HEK293 (cell line): Measurements from ENCODE around the gene KCNQ2.

Source experiments
- CTCF ChIA-PET: fragments of 350-600 bp; formaldehyde crosslinking; extraction: SDS; loops from one replicate; lab custom pipeline; 2021; ENCODE audit warnings: antibody characterized with exemption; lab: Yijun Ruan, JAX
- POLR2A ChIA-PET: fragments of 300-600 bp; formaldehyde crosslinking; extraction: SDS; loops from one replicate; lab custom pipeline; 2020; ENCODE audit warnings: antibody characterized with exemption, inconsistent platforms; lab: Yijun Ruan, JAX
- H3K27ac ChIP-seq: fragments of 200-500 bp; sonication (Bioruptor generic); 2 replicates; pipeline ENCODE4 v1.5.1; 2014; ENCODE audit warnings: low read depth, low read length, control low read depth, inconsistent platforms; ENCODE audit errors: extremely low read depth
- H3K36me3 ChIP-seq, 2 experiments: fragments of 200-500 bp in 1 of 2; sonication (Bioruptor generic) in 1 of 2; 1 replicate in 1 of 2; 2 replicates in 1 of 2; pipeline ENCODE4 v1.5.1; 2014 to 2017; ENCODE audit warnings: inconsistent platforms in 2 of 2, low read length in 2 of 2; ENCODE audit not compliant: control insufficient read depth in 2 of 2, insufficient read depth in 1 of 2
- H3K4me1 ChIP-seq: fragments of 200-500 bp; sonication (Bioruptor generic); 2 replicates; pipeline ENCODE4 v1.5.1; 2014; ENCODE audit warnings: mild to moderate bottlenecking, low read length, inconsistent platforms; ENCODE audit not compliant: control insufficient read depth, insufficient read depth
- H3K4me3 ChIP-seq: 2 replicates; pipeline ENCODE4 v1.5.1; 2011; ENCODE audit warnings: low read depth, mild to moderate bottlenecking, control low read depth, low read length, moderate library complexity
- H3K9me3 ChIP-seq: fragments of 200-500 bp; sonication (Bioruptor generic); 2 replicates; pipeline ENCODE4 v1.5.1; 2014; ENCODE audit warnings: low read depth, low read length, inconsistent platforms; ENCODE audit not compliant: control insufficient read depth, insufficient read depth
- GLI4 ChIP-seq: fragments of 450-650 bp; formaldehyde crosslinking; IDR thresholded peaks from 2 replicates; pipeline ENCODE4 v1.5.1; 2016; ENCODE audit warnings: missing biosample characterization, missing genetic modification characterization
- IKZF3 ChIP-seq: fragments of 450-650 bp; IDR thresholded peaks from 2 replicates; pipeline ENCODE4 v1.5.0; 2018; ENCODE audit warnings: missing biosample characterization, mild to moderate bottlenecking, missing genetic modification characterization, moderate library complexity
- KLF7 ChIP-seq: fragments of 450-650 bp; formaldehyde crosslinking; IDR thresholded peaks from 2 replicates; pipeline ENCODE4 v1.5.1; 2016; ENCODE audit warnings: missing biosample characterization, missing genetic modification characterization, borderline replicate concordance
- RBAK ChIP-seq: fragments of 450-650 bp; formaldehyde crosslinking; IDR thresholded peaks from 2 replicates; pipeline ENCODE4 v1.5.1; 2016; ENCODE audit warnings: missing biosample characterization, missing genetic modification characterization
- SP2 ChIP-seq: fragments of 450-650 bp; formaldehyde crosslinking; IDR thresholded peaks from 2 replicates; pipeline ENCODE4 v1.5.1; 2016; ENCODE audit warnings: missing biosample characterization, missing genetic modification characterization
- SP7 ChIP-seq: fragments of 450-650 bp; formaldehyde crosslinking; IDR thresholded peaks from 2 replicates; pipeline ENCODE4 v1.5.1; 2016; ENCODE audit warnings: missing biosample characterization, missing genetic modification characterization
- ZFP69B ChIP-seq: fragments of 450-650 bp; formaldehyde crosslinking; IDR thresholded peaks from 2 replicates; pipeline ENCODE4 v1.5.1; 2016; ENCODE audit warnings: missing biosample characterization, missing genetic modification characterization
- ZNF114 ChIP-seq: fragments of 450-650 bp; formaldehyde crosslinking; IDR thresholded peaks from 2 replicates; pipeline ENCODE4 v1.5.0; 2017; ENCODE audit warnings: missing biosample characterization, missing genetic modification characterization
- ZNF19 ChIP-seq: fragments of 450-650 bp; formaldehyde crosslinking; IDR thresholded peaks from 2 replicates; pipeline ENCODE4; 2016; ENCODE audit warnings: missing biosample characterization, missing genetic modification characterization, low read depth
- ZNF2 ChIP-seq: fragments of 450-650 bp; formaldehyde crosslinking; IDR thresholded peaks from 2 replicates; pipeline ENCODE4 v1.5.1; 2016; ENCODE audit warnings: missing biosample characterization, missing genetic modification characterization
- ZNF211 ChIP-seq: fragments of 450-650 bp; formaldehyde crosslinking; IDR thresholded peaks from 2 replicates; pipeline ENCODE4 v1.5.1; 2016; ENCODE audit warnings: low read depth, missing biosample characterization, missing genetic modification characterization
- ZNF223 ChIP-seq: fragments of 450-650 bp; formaldehyde crosslinking; IDR thresholded peaks from 2 replicates; pipeline ENCODE4 v1.5.1; 2016; ENCODE audit warnings: missing biosample characterization, missing genetic modification characterization
- ZNF248 ChIP-seq: fragments of 450-650 bp; formaldehyde crosslinking; IDR thresholded peaks from 2 replicates; pipeline ENCODE4 v1.5.1; 2017; ENCODE audit warnings: missing biosample characterization, missing genetic modification characterization
- ZNF366 ChIP-seq: fragments of 450-650 bp; formaldehyde crosslinking; conservative IDR thresholded peaks from 2 replicates; pipeline ENCODE4 v1.5.1; 2016; ENCODE audit warnings: missing biosample characterization, missing genetic modification characterization
- ZNF514 ChIP-seq: fragments of 450-650 bp; formaldehyde crosslinking; IDR thresholded peaks from 2 replicates; pipeline ENCODE4 v1.5.1; 2016; ENCODE audit warnings: missing biosample characterization, missing genetic modification characterization
- ZNF558 ChIP-seq: fragments of 450-650 bp; formaldehyde crosslinking; IDR thresholded peaks from 2 replicates; pipeline ENCODE4 v1.5.1; 2016; ENCODE audit warnings: missing biosample characterization, missing genetic modification characterization
- ZNF830 ChIP-seq: fragments of 450-650 bp; IDR thresholded peaks from 2 replicates; pipeline ENCODE4 v1.5.0; 2018; ENCODE audit warnings: missing biosample characterization, missing genetic modification characterization, low read depth, mild to moderate bottlenecking, moderate library complexity
- TF ChIP-seq, protein P1 (sequence below): fragments of 450-650 bp; formaldehyde crosslinking; IDR thresholded peaks from 2 replicates; pipeline ENCODE4 v1.5.1; 2016; ENCODE audit warnings: missing biosample characterization, missing genetic modification characterization
- TF ChIP-seq, protein P2 (sequence below): fragments of 450-650 bp; formaldehyde crosslinking; IDR thresholded peaks from 2 replicates; pipeline ENCODE4 v1.5.1; 2016; ENCODE audit warnings: missing biosample characterization, missing genetic modification characterization
- TF ChIP-seq, protein P3 (sequence below): IDR thresholded peaks from 2 replicates; pipeline ENCODE4 v1.6.1; 2011; ENCODE audit warnings: mild to moderate bottlenecking, low read depth, low read length, borderline replicate concordance

KCNQ2 gene

GRCh38 chr20:63400486-63401210 lies 71.8 kb downstream of the KCNQ2 start:
- Histone ChIP-seq H3K36me3 (no peaks in the 10 kb centered on the region), H3K4me1 (no peaks in the 10 kb centered on the region), H3K4me3 (no peak overlapping the region), H3K27ac (no peak overlapping the region), H3K9me3 (no peaks in the 10 kb centered on the region)
- POLR2A ChIA-PET = no interaction called here
- CTCF ChIA-PET = interaction anchor here (0.6 kb wide), 1 partner anchor 83 kb away, joined by 8 read pairs; no protein-coding TSS in a partner anchor
- no peak for TF ChIP-seq ZNF248 (tag by site-specific recombination)
- TF ChIP-seq, protein P1, sequence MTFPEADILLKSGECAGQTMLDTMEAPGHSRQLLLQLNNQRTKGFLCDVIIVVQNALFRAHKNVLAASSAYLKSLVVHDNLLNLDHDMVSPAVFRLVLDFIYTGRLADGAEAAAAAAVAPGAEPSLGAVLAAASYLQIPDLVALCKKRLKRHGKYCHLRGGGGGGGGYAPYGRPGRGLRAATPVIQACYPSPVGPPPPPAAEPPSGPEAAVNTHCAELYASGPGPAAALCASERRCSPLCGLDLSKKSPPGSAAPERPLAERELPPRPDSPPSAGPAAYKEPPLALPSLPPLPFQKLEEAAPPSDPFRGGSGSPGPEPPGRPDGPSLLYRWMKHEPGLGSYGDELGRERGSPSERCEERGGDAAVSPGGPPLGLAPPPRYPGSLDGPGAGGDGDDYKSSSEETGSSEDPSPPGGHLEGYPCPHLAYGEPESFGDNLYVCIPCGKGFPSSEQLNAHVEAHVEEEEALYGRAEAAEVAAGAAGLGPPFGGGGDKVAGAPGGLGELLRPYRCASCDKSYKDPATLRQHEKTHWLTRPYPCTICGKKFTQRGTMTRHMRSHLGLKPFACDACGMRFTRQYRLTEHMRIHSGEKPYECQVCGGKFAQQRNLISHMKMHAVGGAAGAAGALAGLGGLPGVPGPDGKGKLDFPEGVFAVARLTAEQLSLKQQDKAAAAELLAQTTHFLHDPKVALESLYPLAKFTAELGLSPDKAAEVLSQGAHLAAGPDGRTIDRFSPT = peak; percentile 48; the same call in 1 of the 2 replicates

DNA sequence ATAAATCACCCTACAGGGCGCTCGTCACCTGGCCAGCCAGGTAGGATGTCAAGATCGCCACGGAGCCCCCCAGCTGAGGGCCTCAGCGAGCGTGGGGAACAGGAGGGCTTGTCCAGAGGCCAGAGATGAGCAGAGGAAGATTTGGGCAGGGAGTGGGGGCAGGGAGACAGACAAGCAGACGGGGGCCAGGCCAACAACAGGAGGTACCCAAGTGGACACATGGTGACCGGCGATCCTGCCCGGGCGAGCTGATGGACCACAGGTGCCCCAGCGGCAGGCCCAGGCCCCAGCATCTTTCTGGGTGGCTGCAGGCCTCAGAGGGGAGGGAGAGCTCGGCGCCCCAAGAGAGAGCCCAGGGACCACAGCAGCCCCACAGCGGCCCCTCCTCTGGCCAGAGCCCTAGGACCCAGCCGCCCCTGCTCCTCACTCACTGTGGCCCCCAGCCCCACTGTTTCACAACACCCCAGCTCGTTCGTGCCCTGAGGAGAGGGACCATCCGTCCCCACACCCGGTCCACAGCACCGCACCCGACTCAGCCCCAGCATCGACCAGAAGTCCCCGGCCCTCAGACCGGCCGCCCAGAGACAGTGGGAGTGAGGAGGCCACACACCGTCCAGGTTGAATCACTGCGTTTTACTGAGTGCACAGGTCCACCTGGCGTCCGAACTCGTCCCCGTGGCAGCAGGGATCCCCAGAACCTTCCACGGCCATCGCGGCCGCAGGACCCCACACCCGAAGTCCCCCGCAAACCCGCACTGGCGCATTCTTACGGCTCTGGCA lies 72.7 kb downstream of the KCNQ2 start:
- H3K27ac ChIP-seq = no peak overlapping the region
- H3K4me3 ChIP-seq = no peak overlapping the region
- POLR2A ChIA-PET = no interaction called here
- H3K4me1 ChIP-seq = no peaks in the 10 kb centered on the region
- no peaks in the 10 kb centered on the region for H3K9me3 ChIP-seq
- H3K36me3 ChIP-seq = no peaks in the 10 kb centered on the region
- CTCF ChIA-PET = interaction anchor here (0.6 kb wide), 1 partner anchor 82 kb away, joined by 8 read pairs; no protein-coding TSS in a partner anchor
- TF ChIP-seq ZNF211 (tag by site-specific recombination) = no peak
- no peak for TF ChIP-seq KLF7
- no peak for TF ChIP-seq SP2 (tag by site-specific recombination)
- TF ChIP-seq RBAK (tag by site-specific recombination) = no peak
- no peak for TF ChIP-seq ZNF558 (tag by site-specific recombination)
- no peak for TF ChIP-seq ZNF514
- TF ChIP-seq SP7 (tag by site-specific recombination) = no peak
- TF ChIP-seq ZNF2 = no peak
- no peak for TF ChIP-seq ZNF366 (tag by site-specific recombination)
- TF ChIP-seq, protein P2, sequence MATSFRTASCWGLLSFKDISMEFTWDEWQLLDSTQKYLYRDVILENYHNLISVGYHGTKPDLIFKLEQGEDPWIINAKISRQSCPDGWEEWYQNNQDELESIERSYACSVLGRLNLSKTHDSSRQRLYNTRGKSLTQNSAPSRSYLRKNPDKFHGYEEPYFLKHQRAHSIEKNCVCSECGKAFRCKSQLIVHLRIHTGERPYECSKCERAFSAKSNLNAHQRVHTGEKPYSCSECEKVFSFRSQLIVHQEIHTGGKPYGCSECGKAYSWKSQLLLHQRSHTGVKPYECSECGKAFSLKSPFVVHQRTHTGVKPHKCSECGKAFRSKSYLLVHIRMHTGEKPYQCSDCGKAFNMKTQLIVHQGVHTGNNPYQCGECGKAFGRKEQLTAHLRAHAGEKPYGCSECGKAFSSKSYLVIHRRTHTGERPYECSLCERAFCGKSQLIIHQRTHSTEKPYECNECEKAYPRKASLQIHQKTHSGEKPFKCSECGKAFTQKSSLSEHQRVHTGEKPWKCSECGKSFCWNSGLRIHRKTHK = no peak
- no peak for TF ChIP-seq ZNF223 (tag by site-specific recombination)
- TF ChIP-seq, protein P3, sequence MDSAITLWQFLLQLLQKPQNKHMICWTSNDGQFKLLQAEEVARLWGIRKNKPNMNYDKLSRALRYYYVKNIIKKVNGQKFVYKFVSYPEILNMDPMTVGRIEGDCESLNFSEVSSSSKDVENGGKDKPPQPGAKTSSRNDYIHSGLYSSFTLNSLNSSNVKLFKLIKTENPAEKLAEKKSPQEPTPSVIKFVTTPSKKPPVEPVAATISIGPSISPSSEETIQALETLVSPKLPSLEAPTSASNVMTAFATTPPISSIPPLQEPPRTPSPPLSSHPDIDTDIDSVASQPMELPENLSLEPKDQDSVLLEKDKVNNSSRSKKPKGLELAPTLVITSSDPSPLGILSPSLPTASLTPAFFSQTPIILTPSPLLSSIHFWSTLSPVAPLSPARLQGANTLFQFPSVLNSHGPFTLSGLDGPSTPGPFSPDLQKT = no peak
- no peak for TF ChIP-seq ZNF830 (tag by site-specific recombination)
- no peak for TF ChIP-seq ZNF19 (tag by site-specific recombination)
- TF ChIP-seq ZNF114 (tag by site-specific recombination) = no peak
- no peak for TF ChIP-seq IKZF3 (tag by site-specific recombination)
- no peak for TF ChIP-seq GLI4 (tag by site-specific recombination)
- TF ChIP-seq ZFP69B = no peak
